K562 (cell line): ENCODE data around the gene NEIL1. TPM values are rescaled to one million over a fixed set of nuclear protein-coding genes. Genes with fewer than 3 reads are reported as not detected.

Source experiments
- ATF7 ChIP-seq: fragments of 450-650 bp; IDR thresholded peaks from 2 replicates; pipeline ENCODE4 v1.7.1; 2014; ENCODE audit warnings: mild to moderate bottlenecking, moderate library complexity
- DACH1 ChIP-seq: fragments of 450-650 bp; IDR thresholded peaks from 2 replicates; pipeline ENCODE4 v1.6.1; 2018; ENCODE audit not compliant: partially characterized antibody
- E2F3 ChIP-seq: fragments of 250-450 bp; sonication (Bioruptor Pico); IDR thresholded peaks from 2 replicates; pipeline ENCODE4 v1.4.0; 2020; ENCODE audit warnings: mild to moderate bottlenecking
- E2F5 ChIP-seq: sonication (generic); formaldehyde crosslinking; IDR thresholded peaks from 2 replicates; pipeline ENCODE4 v1.8.0; 2022; ENCODE audit warnings: mild to moderate bottlenecking, missing genetic modification reagents
- E2F6 ChIP-seq, 2 experiments: IDR thresholded peaks; 2 replicates each; pipeline ENCODE4 v1.6.1; 2011; ENCODE audit warnings: borderline replicate concordance in 1 of 2, control low read depth in 1 of 2, low read depth in 1 of 2, low read length in 1 of 2, mild to moderate bottlenecking in 1 of 2, mixed read lengths in 1 of 2, moderate library complexity in 1 of 2; ENCODE audit not compliant: insufficient read depth in 1 of 2, insufficient read length in 1 of 2, poor library complexity in 1 of 2, severe bottlenecking in 1 of 2; ENCODE audit errors: extremely low read depth in 1 of 2
- E4F1 ChIP-seq: fragments of 250-450 bp; sonication (Bioruptor Pico); IDR thresholded peaks from 2 replicates; pipeline ENCODE4 v1.5.0; 2021; ENCODE audit warnings: mild to moderate bottlenecking, borderline replicate concordance
- MYBL2 ChIP-seq, 2 experiments: fragments of 450-650 bp in 1 of 2; sonication (generic) in 1 of 2; formaldehyde crosslinking in 1 of 2; IDR thresholded peaks; 2 replicates each; pipeline versions ENCODE4 v1.6.1 to v1.8.1; 2017 to 2022; ENCODE audit warnings: borderline replicate concordance in 1 of 2, inconsistent platforms in 1 of 2, low read depth in 1 of 2, mild to moderate bottlenecking in 1 of 2, missing genetic modification reagents in 1 of 2, moderate library complexity in 1 of 2
- NCOA2 ChIP-seq, 2 experiments: fragments of 450-650 bp; IDR thresholded peaks; 2 replicates each; pipeline ENCODE4 v1.6.1; 2018; ENCODE audit warnings: mild to moderate bottlenecking in 2 of 2, moderate library complexity in 1 of 2; ENCODE audit not compliant: partially characterized antibody in 2 of 2
- NRF1 ChIP-seq, 2 experiments: fragments of 450-650 bp; IDR thresholded peaks in 1 of 2; conservative IDR thresholded peaks in 1 of 2; 2 replicates each; pipeline ENCODE4 v1.6.1; 2014; ENCODE audit warnings: mild to moderate bottlenecking in 2 of 2
- POLR2B ChIP-seq: fragments of 450-650 bp; IDR thresholded peaks from 2 replicates; pipeline ENCODE4 v1.6.1; 2018; ENCODE audit warnings: low read depth; ENCODE audit not compliant: partially characterized antibody
- POLR2H ChIP-seq: IDR thresholded peaks from 2 replicates; pipeline ENCODE4 v1.6.1; 2016; ENCODE audit warnings: missing genetic modification characterization, low read depth, mild to moderate bottlenecking, control low read depth, missing compliant biosample characterization, moderate library complexity
- PTBP1 ChIP-seq: fragments of 200-400 bp; formaldehyde crosslinking; IDR thresholded peaks from 2 replicates; pipeline ENCODE4 v1.6.1; 2017; ENCODE audit warnings: low read depth, low read length
- RB1 ChIP-seq: fragments of 450-650 bp; IDR thresholded peaks from 2 replicates; pipeline ENCODE4 v1.6.1; 2017; ENCODE audit warnings: low read depth, mild to moderate bottlenecking
- STAG1 ChIP-seq: sonication (generic); formaldehyde crosslinking; IDR thresholded peaks from 2 replicates; pipeline ENCODE4 v1.5.0; 2020; ENCODE audit warnings: missing genetic modification reagents, borderline replicate concordance
- USF1 ChIP-seq: sonication (generic); formaldehyde crosslinking; IDR thresholded peaks from 2 replicates; pipeline ENCODE4 v1.9.0; 2022; ENCODE audit warnings: mild to moderate bottlenecking, missing genetic modification reagents
- ZNF143 ChIP-seq: sonication (generic); formaldehyde crosslinking; IDR thresholded peaks from 2 replicates; pipeline ENCODE4 v1.9.0; 2022; ENCODE audit warnings: mild to moderate bottlenecking, missing genetic modification reagents
- ZNF212 ChIP-seq: fragments of 450-650 bp; formaldehyde crosslinking; IDR thresholded peaks from 2 replicates; pipeline ENCODE4 v1.4.0; 2020; ENCODE audit warnings: mild to moderate bottlenecking
- polyA plus RNA-seq, 8 experiments: library from polyadenylated mRNA; depleted of rRNA in 4 of 8; stranded (reverse) in 5 of 8; unstranded in 3 of 8; fragments of >200 nt; fragmentation: Nextera tagmentation in 2 of 8; fragmentation: Illumina TruSeq in 1 of 8; extraction: Ambion mirVana in 2 of 8; extraction: Trizol in 1 of 8; gene quantifications; 2 replicates each; pipeline versions ENCODE4 v1.2.1 to v1.2.3, GENCODE V29; 2011 to 2014; ENCODE audit warnings: inconsistent platforms in 1 of 8, missing spikeins in 1 of 8
- total RNA-seq, 7 experiments: library from RNA; depleted of rRNA in 6 of 7; stranded (reverse); fragments of >200 nt in 6 of 7; fragmentation: Illumina TruSeq in 2 of 7; extraction: Trizol in 2 of 7; gene quantifications; 2 replicates each; pipeline versions ENCODE4 v1.2.1 to v1.2.3, GENCODE V29; 2011 to 2021; ENCODE audit warnings: low replicate concordance in 1 of 7

Gene NEIL1
- total and polyA plus RNA-seq, 9 of the 15 experiments (the other 6 are each of a cell fraction or from before 2014, with no cell fraction given): 0.14 to 4.3 (median 2.4) TPM

- TF ChIP-seq E2F5 (CRISPR knock-in tag): no peak
- peak; percentile 78; the same call in 1 of the 2 replicates for TF ChIP-seq RB1
- peak; percentile 80; the same call in 1 of the 2 replicates for TF ChIP-seq E2F3
- TF ChIP-seq ZNF212 (CRISPR knock-in tag): no peak
- peak; percentile 53 for TF ChIP-seq POLR2B
- no peak for TF ChIP-seq PTBP1
- TF ChIP-seq E2F6 (IDR thresholded peaks at IDR 0.05; ENCODE audit: borderline replicate concordance in 1 of 2, extremely low read depth in 1 of 2, insufficient read depth in 1 of 2, insufficient read length in 1 of 2, low read depth in 1 of 2, low read length in 1 of 2, poor library complexity in 1 of 2, severe bottlenecking in 1 of 2): peak; percentile 82 to 97
- TF ChIP-seq USF1: peak; percentile 98
- peak; percentile 10 for TF ChIP-seq DACH1
- TF ChIP-seq ATF7: peak; percentile 74
- no peak for TF ChIP-seq STAG1 (CRISPR knock-in tag)
- TF ChIP-seq E4F1 (CRISPR knock-in tag): no peak
- TF ChIP-seq MYBL2 (IDR thresholded peaks at IDR 0.05; ENCODE audit: low read depth): no peak; the same call in 1 of the 2 replicates
- no peak for TF ChIP-seq MYBL2 (CRISPR knock-in tag; IDR thresholded peaks at IDR 0.05; ENCODE audit: borderline replicate concordance)
- peak; percentile 70 for TF ChIP-seq POLR2H
- no peak for TF ChIP-seq NCOA2 (IDR thresholded peaks at IDR 0.05; ENCODE audit: partially characterized antibody in 2 of 2)
- peak; percentile 44; the same call in 1 of the 2 replicates for TF ChIP-seq ZNF143 (CRISPR knock-in tag)
- peak; percentile 27 to 40; a peak in 2 of 4 replicates for TF ChIP-seq NRF1 (conservative IDR thresholded peaks at IDR 0.05 in 1 of 2, IDR thresholded peaks at IDR 0.05 in 1 of 2)
Measured at GRCh38 chr15:75335705-75336355, 11.0 kb upstream of the NEIL1 start, which contains the start of gene COMMD4 (continued).
